ENCODE data around the gene DISC1.

- TF ChIP-seq CTCF (IDR thresholded peaks at IDR 0.05; ENCODE audit: insufficient read depth, low read length) (no peak), REST (IDR thresholded peaks at IDR 0.05; ENCODE audit: insufficient replicate concordance, low read depth) (no peak), POLR2AphosphoS5 (IDR thresholded peaks at IDR 0.05; ENCODE audit: low read depth) (no peak)
Observed at GRCh38 chr1:231931146-231931545, 304.6 kb downstream of the DISC1 start.

All from HL-60 (cell line).